HG03575 (cell line): ENCODE measurements around the gene PARM1.

Experiments
- ATAC-seq: cut with Tn5 transposase; IDR thresholded peaks from one replicate; pipeline ENCODE4 v1.9.1; 2021; ENCODE audit not compliant: unreplicated experiment, insufficient number of reproducible peaks, low FRiP score; ENCODE audit errors: extremely low read depth

Gene PARM1

GRCh38 chr4:74932832-74933561, at the start of gene PARM1:
TSS of gene PARM1 (plus strand) at chr4:74933116. CDS start at chr4:74933328, 212 bp downstream.
- no peak for ATAC-seq

- no peak for ATAC-seq
These were observed 48.6 kb upstream of the PARM1 start for GRCh38 chr4:74884266-74884665.

GRCh38 chr4:74886484-74886883, 46.4 kb upstream of the PARM1 start:
- no peak for ATAC-seq

GRCh38 chr4:74890341-74890740, 42.6 kb upstream of the PARM1 start:
- no peak for ATAC-seq

- ATAC-seq = no peak
These were observed 41.9 kb upstream of the PARM1 start for GRCh38 chr4:74891037-74891436.

GRCh38 chr4:74893171-74893570, 39.7 kb upstream of the PARM1 start:
- no peak for ATAC-seq

- ATAC-seq = no peak
These were observed 36.3 kb upstream of the PARM1 start for GRCh38 chr4:74896595-74896994.

- no peak for ATAC-seq
These were observed 35.5 kb upstream of the PARM1 start for GRCh38 chr4:74897386-74897785.

- no peak for ATAC-seq
These were observed 32.1 kb upstream of the PARM1 start for GRCh38 chr4:74900862-74901261.

- ATAC-seq = no peak
These were observed 28.3 kb upstream of the PARM1 start for GRCh38 chr4:74904509-74905065.

- ATAC-seq = no peak
These were observed 26.1 kb upstream of the PARM1 start for GRCh38 chr4:74906771-74907170.

GRCh38 chr4:74919783-74920182, 13.1 kb upstream of the PARM1 start:
- peak; percentile 68 for ATAC-seq

- ATAC-seq = no peak
These were observed 12.2 kb upstream of the PARM1 start for GRCh38 chr4:74920704-74921103.

- no peak for ATAC-seq
These were observed 11.4 kb upstream of the PARM1 start for GRCh38 chr4:74921490-74921889.

- ATAC-seq = no peak
These were observed 6.9 kb upstream of the PARM1 start for GRCh38 chr4:74926007-74926406.

- peak; percentile 50 for ATAC-seq
These were observed 2.8 kb upstream of the PARM1 start for GRCh38 chr4:74930162-74930561.

GRCh38 chr4:74931376-74931775, 1.5 kb upstream of the PARM1 start:
- ATAC-seq = no peak

GRCh38 chr4:74932010-74932409, 906 bp upstream of the PARM1 start:
- no peak for ATAC-seq

- ATAC-seq = no peak
These were observed 673 bp downstream of the PARM1 start for GRCh38 chr4:74933562-74934015.

- no peak for ATAC-seq
These were observed 1.3 kb downstream of the PARM1 start for GRCh38 chr4:74934016-74934831.
